A673 (cell line): ENCODE results near the gene LRBA. TPM values are rescaled to one million over a fixed set of nuclear protein-coding genes. Genes with fewer than 3 reads are reported as not detected.

Experiments
- BruUV-seq: library from RNA; stranded (reverse); fragments of 400-500 nt; replicated peaks from 2 replicates; lab custom pipeline; 2021; lab: Mats Ljungman, UMichigan
- CTCF ChIA-PET: fragments of 300-600 bp; sonication (Branson Sonifier 250); formaldehyde crosslinking; loops from one replicate; lab custom pipeline; 2022; ENCODE audit warnings: antibody characterized with exemption; lab: Charles Lee
- POLR2A ChIA-PET: fragments of 300-600 bp; sonication (Branson Sonifier 250); formaldehyde crosslinking; loops from one replicate; lab custom pipeline; 2022; ENCODE audit warnings: antibody characterized with exemption; ENCODE audit not compliant: low non-redundant PET; lab: Charles Lee
- DNase-seq: peaks from one replicate; pipeline ENCODE4 v3.0.0-alpha.2; 2015; ENCODE audit warnings: low spot score
- H3K27ac ChIP-seq: fragments of 200-600 bp; sonication (generic); 2 replicates; pipeline ENCODE4 v1.5.1; 2016; ENCODE audit warnings: mixed run types, low read depth, mild to moderate bottlenecking, mixed read lengths, antibody characterized with exemption, low read length; ENCODE audit not compliant: poor library complexity, severe bottlenecking
- H3K27me3 ChIP-seq: fragments of 200-600 bp; sonication (generic); replicated peaks from 2 replicates; pipeline ENCODE4 v1.6.1; 2017; ENCODE audit warnings: mixed run types, low read depth, mild to moderate bottlenecking, mixed read lengths, antibody characterized with exemption, low read length; ENCODE audit not compliant: insufficient read depth, poor library complexity
- H3K36me3 ChIP-seq: fragments of 200-600 bp; sonication (generic); 2 replicates; pipeline ENCODE4 v1.6.1; 2016; ENCODE audit warnings: mixed run types, mild to moderate bottlenecking, mixed read lengths, antibody characterized with exemption, low read length; ENCODE audit not compliant: insufficient read depth, poor library complexity, severe bottlenecking
- H3K4me1 ChIP-seq: fragments of 200-600 bp; sonication (generic); 2 replicates; pipeline ENCODE4 v1.6.1; 2017; ENCODE audit warnings: mixed run types, mild to moderate bottlenecking, mixed read lengths, antibody characterized with exemption, low read length; ENCODE audit not compliant: insufficient read depth, poor library complexity, severe bottlenecking
- H3K4me3 ChIP-seq: fragments of 200-600 bp; sonication (generic); 2 replicates; pipeline ENCODE4 v1.5.1; 2016; ENCODE audit warnings: low read depth, mixed run types, mild to moderate bottlenecking, mixed read lengths, low read length; ENCODE audit not compliant: poor library complexity, severe bottlenecking
- H3K9me3 ChIP-seq: fragments of 200-600 bp; sonication (generic); 2 replicates; pipeline ENCODE4 v1.6.1; 2016; ENCODE audit warnings: mixed run types, low read depth, mild to moderate bottlenecking, mixed read lengths, antibody characterized with exemption, low read length; ENCODE audit not compliant: poor library complexity, severe bottlenecking
- CTCF ChIP-seq: fragments of 300-800, 200-600 bp; sonication (generic); conservative IDR thresholded peaks from 2 replicates; pipeline ENCODE4 v1.5.1; 2017; ENCODE audit warnings: low read depth, mild to moderate bottlenecking, antibody characterized with exemption, low read length, moderate library complexity, mixed read lengths
- EZH2 ChIP-seq: fragments of 200-600 bp; sonication (generic); IDR thresholded peaks from 2 replicates; pipeline ENCODE4 v1.6.1; 2017; ENCODE audit warnings: borderline replicate concordance, low read depth, mild to moderate bottlenecking, mixed read lengths, antibody characterized with exemption, low read length; ENCODE audit not compliant: poor library complexity, severe bottlenecking
- intact Hi-C: fragments of 100-400 bp; cut with micrococcal nuclease; formaldehyde crosslinking; loops from one replicate; pipeline ENCODE4 v1.10.0; 2022; ENCODE audit not compliant: unreplicated experiment
- total RNA-seq: library from RNA; stranded (reverse); gene quantifications from 2 replicates; pipeline ENCODE4 v1.2.3, GENCODE V29; 2021

The LRBA gene
- total RNA-seq, 1 experiment from 2014 or later: 35.7 TPM

GRCh38 chr4:150315691-150316090 is 699.4 kb downstream of the LRBA start:
- intact Hi-C loops: no loop called here
- Histone ChIP-seq H3K9me3 (no peaks in the 10 kb centered on the region), H3K27ac (peak overlapping the region; percentile 74), H3K27me3 (no peaks in the 10 kb centered on the region), H3K4me3 (no peak overlapping the region), H3K4me1 (peaks cover 34% of the 10 kb centered on the region), H3K36me3 (no peaks in the 10 kb centered on the region)
- DNase-seq: no peak
- BruUV-seq: no TSS peak
- no peak for TF ChIP-seq EZH2
- TF ChIP-seq CTCF: no peak
- POLR2A ChIA-PET: no interaction called here
- CTCF ChIA-PET: no interaction called here

GRCh38 chr4:150315175-150315574 is 699.9 kb downstream of the LRBA start:
- intact Hi-C loops: no loop called here
- ChIA-PET POLR2A (no interaction called here), CTCF (no interaction called here)
- Histone ChIP-seq H3K9me3 (no peaks in the 10 kb centered on the region), H3K27ac (peak overlapping the region; percentile 74), H3K4me3 (no peak overlapping the region), H3K36me3 (no peaks in the 10 kb centered on the region), H3K4me1 (peaks cover 35% of the 10 kb centered on the region), H3K27me3 (no peaks in the 10 kb centered on the region)
- peak; percentile 32 for DNase-seq
- TF ChIP-seq EZH2 (no peak), CTCF (no peak)
- BruUV-seq: no TSS peak

GRCh38 chr4:150314031-150314430 is 701.1 kb downstream of the LRBA start:
- ChIA-PET POLR2A (no interaction called here), CTCF (no interaction called here)
- Histone ChIP-seq H3K36me3 (no peaks in the 10 kb centered on the region), H3K4me3 (no peak overlapping the region), H3K27ac (no peak overlapping the region), H3K9me3 (no peaks in the 10 kb centered on the region), H3K4me1 (peaks cover 42% of the 10 kb centered on the region), H3K27me3 (no peaks in the 10 kb centered on the region)
- no peak for TF ChIP-seq EZH2
- no peak for TF ChIP-seq CTCF
- DNase-seq: no peak
- BruUV-seq: no TSS peak
- intact Hi-C loops: no loop called here
